ENCODE measurements around the gene KRT4. TPM values are rescaled to one million over a fixed set of nuclear protein-coding genes. Genes with fewer than 3 reads are reported as not detected.

Gene KRT4
- total RNA-seq, 1 experiment from 2014 or later, result not detected

DNA sequence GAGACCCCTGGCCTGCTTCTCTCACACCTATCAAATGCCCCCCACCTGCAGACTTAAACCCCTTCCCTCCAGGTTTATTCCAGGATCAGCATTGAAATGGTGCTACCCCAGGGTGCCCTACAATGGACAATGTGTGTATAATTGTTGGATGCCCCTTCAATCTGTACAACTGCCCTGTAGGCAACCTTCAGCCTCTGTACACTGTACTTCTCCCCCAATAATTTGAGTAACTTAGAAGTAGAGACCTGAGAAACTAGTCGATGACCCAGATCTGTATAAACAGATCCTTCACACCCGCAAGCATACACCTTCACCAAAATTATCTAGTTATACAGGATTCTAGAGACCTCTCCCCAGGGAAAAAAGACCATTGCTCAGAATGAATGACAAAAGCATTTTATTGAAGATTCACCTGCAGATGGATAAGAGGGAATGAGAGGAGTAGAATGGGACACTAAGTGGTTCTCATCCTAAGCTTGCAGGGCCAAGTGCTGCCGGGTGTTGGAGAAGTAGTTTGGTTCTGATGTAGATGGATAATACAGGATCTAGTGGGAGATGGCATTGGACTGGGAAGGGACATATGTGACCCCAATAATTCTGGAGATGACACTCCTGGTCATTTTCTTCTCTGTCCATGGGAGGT lies 7.6 kb downstream of the KRT4 start:
- no peak for DNase-seq (ENCODE audit: low read depth, low spot score)
- TF ChIP-seq EZH2 (IDR thresholded peaks at IDR 0.05) (no peak), TCF7L2 (IDR thresholded peaks at IDR 0.05; ENCODE audit: borderline replicate concordance, extremely low read depth, insufficient read depth, insufficient read length) (no peak), YY1 (IDR thresholded peaks at IDR 0.05; ENCODE audit: extremely low read depth, insufficient replicate concordance, low read depth, low read length) (no peak), ZBTB33 (IDR thresholded peaks at IDR 0.05; ENCODE audit: extremely low read depth, insufficient replicate concordance, low read length) (no peak), ZFX (IDR thresholded peaks at IDR 0.05) (no peak), POLR2AphosphoS5 (IDR thresholded peaks at IDR 0.05; ENCODE audit: low read depth, low read length) (no peak), SRF (IDR thresholded peaks at IDR 0.05; ENCODE audit: low read depth) (no peak), ZNF274 (IDR thresholded peaks at IDR 0.05; ENCODE audit: low read depth, low read length) (no peak), RAD21 (IDR thresholded peaks at IDR 0.05; ENCODE audit: low read depth) (no peak)
- H3K9me2 ChIP-seq (ENCODE audit: insufficient read depth), result no peaks in the 10 kb centered on the region
- no peaks in the 10 kb centered on the region for H3K79me2 ChIP-seq (ENCODE audit: insufficient read depth, low read length)
- no peak for ATAC-seq
- peaks cover 10% of the 10 kb centered on the region; the same call in 1 of the 2 replicates for H3K27me3 ChIP-seq (ENCODE audit: insufficient read depth, low read length)
- ChIA-PET POLR2A (no interaction called here), RAD21 (ENCODE audit: low non-redundant PET in 1 of 2, low total read pairs in 2 of 2, uncharacterized antibody in 2 of 2, unreplicated experiment in 2 of 2) (no interaction called here), CTCF (no interaction called here)
- no peaks in the 10 kb centered on the region for H3K9me3 ChIP-seq (ENCODE audit: control insufficient read depth in 1 of 2, insufficient read depth in 1 of 2, low read depth in 1 of 2, low read length in 2 of 2)
- no peak overlapping the region for H3K4me3 ChIP-seq (replicated peaks in 1 of 2; ENCODE audit: low read depth in 1 of 2, low read length in 2 of 2)
- no peak overlapping the region for H3K27ac ChIP-seq (ENCODE audit: low read depth, low read length)
- intact Hi-C loops (cut with micrococcal nuclease), result no loop called here
- no peak overlapping the region for H3K4me2 ChIP-seq (ENCODE audit: low read length)
- H2AFZ ChIP-seq (ENCODE audit: low read depth, low read length, poor library complexity, severe bottlenecking), result no peak overlapping the region
- H3K4me1 ChIP-seq (ENCODE audit: control insufficient read depth in 1 of 2, insufficient read depth in 2 of 2, low read length in 2 of 2), result peaks cover 0 to 6% of the 10 kb centered on the region in 2 experiments; a peak in 2 of 4 replicates
- BruUV-seq (replicated peaks), result no TSS peak
- no peak overlapping the region for H3K9ac ChIP-seq (ENCODE audit: low read length)
- H4K20me1 ChIP-seq (ENCODE audit: insufficient read depth), result no peaks in the 10 kb centered on the region
- no peaks in the 10 kb centered on the region for H3K36me3 ChIP-seq (ENCODE audit: control insufficient read depth in 1 of 2, insufficient read depth in 2 of 2, low read length in 2 of 2)
